ENCODE data around the gene UBC. TPM values are rescaled to one million over a fixed set of nuclear protein-coding genes. Genes with fewer than 3 reads are reported as not detected.
A peak's percentile ranks its signal among the peaks of the same experiment; 100 is the strongest.

Gene UBC
- total and polyA plus RNA-seq, 9 of the 15 experiments (the other 6 are each of a cell fraction or from before 2014, with no cell fraction given), result 533 to 1,153 (median 813) TPM

- TF ChIP-seq FIP1L1 (IDR thresholded peaks at IDR 0.05; ENCODE audit: low read depth, low read length, poor library complexity, severe bottlenecking), result no peak
- TF ChIP-seq ZKSCAN1 (IDR thresholded peaks at IDR 0.05; ENCODE audit: low read depth, low read length), result no peak; the same call in 1 of the 2 replicates
- TF ChIP-seq ASH1L (IDR thresholded peaks at IDR 0.05; ENCODE audit: borderline replicate concordance, low read depth, partially characterized antibody), result no peak
- TF ChIP-seq TSC22D4 (tag; IDR thresholded peaks at IDR 0.05), result no peak
- no peak for TF ChIP-seq KAT8 (IDR thresholded peaks at IDR 0.05; ENCODE audit: low read depth)
- TF ChIP-seq THAP7 (CRISPR knock-in tag; IDR thresholded peaks at IDR 0.05), result 0 out of 2 replicates have a peak, but pooled peaks have one; percentile 26
- no peak for TF ChIP-seq USF1 (CRISPR knock-in tag; IDR thresholded peaks at IDR 0.05)
- TF ChIP-seq MXD1 (CRISPR knock-in tag; IDR thresholded peaks at IDR 0.05; ENCODE audit: borderline replicate concordance, poor library complexity, severe bottlenecking), result no peak
- no peak for TF ChIP-seq MBD1 (CRISPR knock-in tag; IDR thresholded peaks at IDR 0.05)
- no peak for TF ChIP-seq ARID4B (CRISPR knock-in tag; IDR thresholded peaks at IDR 0.05)
- no peak for TF ChIP-seq KLF1 (tag; IDR thresholded peaks at IDR 0.05)
- 0 out of 2 replicates have a peak, but pooled peaks have one; percentile 16 for TF ChIP-seq CXXC5 (CRISPR knock-in tag; IDR thresholded peaks at IDR 0.05)
- TF ChIP-seq SMARCE1 (IDR thresholded peaks at IDR 0.05), result no peak
- no peak for TF ChIP-seq KDM5B (IDR thresholded peaks at IDR 0.05; ENCODE audit: insufficient replicate concordance, low read depth, low read length)
- no peak for TF ChIP-seq JUN (IDR thresholded peaks at IDR 0.05; ENCODE audit: borderline replicate concordance, low read depth, low read length)
- no peak for TF ChIP-seq JUN (CRISPR knock-in tag; IDR thresholded peaks at IDR 0.05; ENCODE audit: borderline replicate concordance)
- no peak for TF ChIP-seq ATF4 (CRISPR knock-in tag; IDR thresholded peaks at IDR 0.05)
- no peak for TF ChIP-seq KLF16 (IDR thresholded peaks at IDR 0.05)
Observed at GRCh38 chr12:124921200-124922031, 7.0 kb upstream of the UBC start (continued).

Measured in K562 (cell line).